ENCODE data around the gene ACTL10.

The ACTL10 gene

DNA sequence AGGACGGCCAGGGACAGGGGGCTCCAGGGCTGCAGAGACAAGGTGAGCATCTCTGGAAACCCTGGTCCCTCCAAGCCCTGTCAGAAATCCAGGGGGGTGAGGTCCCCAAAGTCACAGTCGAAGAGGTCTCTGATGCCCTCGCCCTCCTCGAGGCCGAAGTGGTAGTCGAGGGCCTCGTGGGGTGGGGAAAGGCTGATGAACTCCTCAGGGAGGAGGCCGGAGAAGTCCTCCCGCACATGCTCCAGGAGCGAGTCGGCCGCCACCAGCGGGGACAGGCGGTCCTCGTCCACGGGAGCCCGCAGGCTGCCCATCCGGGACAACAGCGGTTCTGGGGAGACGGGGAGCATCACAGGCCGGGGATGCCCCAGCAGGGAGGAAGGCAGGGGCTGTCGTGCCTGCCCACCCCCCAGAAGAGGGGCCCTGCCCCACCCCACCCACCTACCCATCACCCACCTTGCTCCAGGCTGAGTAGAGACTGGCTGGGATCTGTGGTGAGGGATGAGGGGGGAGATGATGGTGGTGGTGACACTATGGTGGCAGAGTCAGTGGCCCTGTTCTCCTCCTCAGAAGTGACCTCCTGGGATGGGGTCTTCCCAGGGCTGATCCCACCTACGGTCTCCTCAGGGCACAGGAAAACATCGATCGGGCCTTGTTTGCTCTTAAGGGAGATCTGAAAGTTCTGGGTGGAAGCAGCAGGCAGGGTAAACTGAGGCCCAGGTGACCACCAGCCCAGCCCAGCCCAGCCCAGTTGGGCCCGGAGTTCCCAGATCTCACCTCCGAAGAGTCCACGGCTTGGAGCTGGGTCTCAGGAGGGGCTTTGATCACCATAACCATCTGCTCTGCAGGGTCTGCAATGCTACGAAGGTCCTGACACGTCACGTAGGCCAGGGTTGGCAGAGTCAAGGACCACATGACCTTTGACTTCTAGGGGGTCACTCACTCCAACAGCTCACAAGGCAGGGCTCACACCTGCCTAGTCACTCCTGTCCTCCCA lies 10.2 kb downstream of the ACTL10 start:
- no peak for DNase-seq (ENCODE audit: low read depth in 2 of 2)

DNA sequence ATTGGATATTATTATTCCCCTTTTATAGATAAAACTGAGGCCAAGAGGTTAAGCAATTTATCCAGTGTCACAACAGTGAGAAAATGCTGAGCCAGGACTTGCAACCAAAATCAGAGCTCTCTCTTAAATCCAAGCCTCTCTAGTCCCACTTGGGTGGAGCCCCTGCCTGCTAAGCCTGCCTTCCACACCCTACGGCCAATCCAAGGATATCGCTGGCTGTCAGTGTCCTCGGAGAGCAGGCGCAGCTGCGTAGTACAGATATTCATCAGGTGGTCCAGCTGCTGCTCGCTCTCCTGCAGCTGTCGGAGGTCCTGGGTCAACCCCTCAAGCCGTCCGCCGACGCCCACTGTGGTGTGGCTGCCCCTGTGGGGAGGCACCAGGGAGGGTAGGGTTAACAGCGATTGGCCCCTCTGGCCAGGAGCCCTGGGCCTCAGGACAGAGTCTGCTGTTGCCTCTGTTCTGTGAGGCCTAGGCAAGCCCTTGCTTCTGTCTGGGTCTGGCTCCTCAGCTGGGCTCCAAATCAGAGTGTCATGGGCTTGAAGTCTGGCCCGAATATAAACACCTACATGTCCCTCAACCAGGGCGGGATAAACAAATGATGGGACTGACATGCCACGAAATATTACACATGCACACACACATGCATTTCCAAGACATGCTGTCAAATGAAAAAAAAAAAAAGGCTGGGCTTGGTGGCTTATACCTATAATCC lies 11.4 kb downstream of the ACTL10 start:
- DNase-seq (ENCODE audit: low read depth in 2 of 2), result no peak

DNA sequence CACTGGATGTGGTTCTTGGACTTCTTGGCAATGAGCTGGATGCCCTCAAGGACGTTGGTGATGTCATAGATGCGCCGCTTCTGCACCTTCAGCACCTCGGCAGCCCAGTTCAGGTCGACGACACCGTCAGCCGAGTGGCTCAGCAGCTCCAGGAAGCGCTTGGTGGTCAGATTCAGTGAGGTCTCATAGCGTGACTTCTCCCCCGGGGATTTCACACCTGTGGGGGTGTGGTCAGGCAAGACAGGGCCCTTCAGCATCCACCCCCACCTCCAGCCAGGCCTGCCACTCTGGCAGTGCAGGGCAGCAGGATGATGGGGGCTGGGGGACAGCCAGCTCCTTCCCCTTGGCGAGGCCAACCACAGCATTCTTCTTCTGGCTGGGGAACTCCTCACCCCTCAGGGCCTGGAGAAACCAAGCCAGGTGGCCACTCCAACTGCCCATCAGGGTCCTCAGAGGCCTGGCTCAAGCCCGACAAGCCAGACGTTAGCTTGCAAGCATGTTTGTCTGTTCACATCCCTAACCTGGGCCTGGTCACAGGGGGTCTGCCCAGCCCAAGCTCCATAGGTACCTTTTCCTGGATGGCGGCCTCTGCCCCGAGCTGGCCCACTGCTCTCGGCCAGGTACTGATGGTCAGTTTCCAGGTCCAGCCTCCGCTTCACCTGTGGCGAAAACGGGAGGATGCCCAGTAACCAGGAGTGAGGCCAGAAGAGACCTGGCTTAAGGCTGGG lies 13.2 kb downstream of the ACTL10 start:
- no peak for DNase-seq (ENCODE audit: low read depth in 2 of 2)

DNA sequence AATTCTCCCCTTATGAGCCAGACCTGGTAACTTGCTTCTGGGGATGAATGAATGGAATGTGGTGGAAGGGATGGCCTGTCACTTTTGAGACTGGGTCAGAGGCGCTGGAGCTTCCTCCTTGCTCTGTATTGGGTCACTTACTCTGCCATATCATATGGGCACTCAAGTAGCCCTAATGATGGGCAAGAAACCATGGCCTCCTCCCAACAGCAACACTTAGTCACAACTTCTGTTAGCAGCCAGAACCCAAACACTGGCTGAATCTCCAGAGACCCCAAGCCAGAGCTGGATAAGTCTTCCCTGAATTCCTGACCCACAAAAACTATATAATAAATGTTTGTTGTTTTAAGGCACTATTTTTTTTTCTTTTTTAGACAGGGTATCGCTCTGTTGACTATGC lies 13.9 kb downstream of the ACTL10 start:
- DNase-seq (ENCODE audit: low read depth in 2 of 2), result no peak

DNA sequence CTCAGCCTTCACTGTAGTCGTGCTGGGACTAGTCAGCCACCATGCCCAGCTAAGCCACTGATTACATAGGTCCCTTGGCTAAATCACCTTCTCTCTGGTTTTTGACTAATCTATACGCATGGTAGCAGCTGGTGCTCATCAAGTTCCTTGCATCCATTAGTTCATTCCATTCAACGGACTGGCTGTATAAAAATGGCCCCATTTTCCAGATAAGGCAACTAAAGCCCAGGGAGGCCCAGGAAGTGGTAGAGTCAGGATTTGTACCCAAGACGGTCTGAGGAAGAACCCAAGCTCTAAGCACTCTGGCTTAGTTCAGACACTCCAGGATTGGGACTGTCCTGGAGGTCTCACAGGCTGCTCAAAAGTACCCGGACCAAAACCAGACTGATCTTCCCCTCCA lies 14.5 kb downstream of the ACTL10 start:
- no peak for DNase-seq (ENCODE audit: low read depth in 2 of 2)

DNA sequence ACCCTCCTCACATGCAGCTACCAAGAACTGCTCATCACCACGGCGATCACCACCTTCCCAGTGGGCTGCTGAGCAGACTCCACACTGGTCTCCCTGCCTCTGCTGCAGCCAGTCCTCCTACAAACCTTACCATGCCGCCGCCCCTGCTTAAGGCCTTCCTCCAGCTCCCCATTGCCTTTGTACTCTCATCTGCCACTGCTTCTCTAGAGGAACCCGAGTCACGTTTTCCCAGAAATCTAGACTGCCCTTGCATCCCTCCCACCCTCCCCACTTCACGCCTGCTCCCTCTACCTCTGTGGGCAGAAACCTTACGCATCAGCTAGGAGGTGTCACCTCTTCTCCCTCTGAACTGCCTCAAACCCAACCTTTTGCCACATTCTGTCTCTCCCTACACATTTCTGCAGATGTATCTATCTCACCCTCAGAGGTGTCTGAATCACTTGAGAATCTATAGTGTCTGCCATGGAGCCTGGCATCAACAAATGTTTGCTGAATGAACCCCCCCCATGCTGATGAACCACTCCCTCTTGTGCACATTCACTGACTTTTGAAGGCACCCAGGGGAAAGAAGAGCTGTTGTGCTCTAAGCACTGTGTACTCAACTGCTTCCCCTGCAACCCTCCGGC lies 15.1 kb downstream of the ACTL10 start:
- no peak for DNase-seq (ENCODE audit: low read depth in 2 of 2)

DNA sequence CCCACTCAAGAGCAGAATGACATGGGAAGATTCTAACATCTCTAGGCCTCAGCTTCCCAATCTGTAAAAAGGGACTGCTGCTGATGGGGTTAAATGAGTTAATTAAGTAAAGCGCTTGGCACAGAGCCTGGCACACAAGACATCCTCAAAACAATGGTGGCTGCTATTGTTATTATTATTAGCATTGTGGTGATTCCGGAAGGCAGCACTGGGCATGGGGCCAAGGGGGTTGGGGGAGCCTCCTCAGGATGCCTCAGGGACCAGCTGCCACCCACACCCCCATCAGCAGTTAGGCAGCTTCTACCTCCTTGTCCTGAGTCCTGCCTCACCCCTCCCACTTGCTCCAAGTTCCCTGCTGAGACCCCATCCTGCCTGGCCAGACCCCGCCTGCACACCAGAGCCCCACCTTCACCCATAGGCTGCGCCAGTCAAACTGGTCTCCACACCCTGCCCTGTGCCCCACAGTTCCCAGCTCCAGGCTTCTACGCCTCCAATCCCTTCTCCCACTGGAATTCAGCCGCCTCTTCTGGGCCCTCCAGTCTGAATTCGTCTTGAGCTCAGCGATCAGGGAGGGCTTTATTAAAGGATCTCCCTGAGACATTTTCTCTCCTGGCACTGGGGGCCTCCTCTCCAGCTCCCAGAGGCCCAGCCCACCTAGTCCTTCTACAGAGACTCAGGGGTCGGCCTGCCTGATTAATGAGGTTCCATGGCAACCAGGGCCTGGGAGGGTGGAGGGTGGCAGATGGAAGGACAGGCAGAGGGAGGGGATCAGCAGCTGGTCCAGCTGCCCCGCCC lies 18.0 kb downstream of the ACTL10 start:
- no peak for DNase-seq (ENCODE audit: low read depth in 2 of 2)

DNA sequence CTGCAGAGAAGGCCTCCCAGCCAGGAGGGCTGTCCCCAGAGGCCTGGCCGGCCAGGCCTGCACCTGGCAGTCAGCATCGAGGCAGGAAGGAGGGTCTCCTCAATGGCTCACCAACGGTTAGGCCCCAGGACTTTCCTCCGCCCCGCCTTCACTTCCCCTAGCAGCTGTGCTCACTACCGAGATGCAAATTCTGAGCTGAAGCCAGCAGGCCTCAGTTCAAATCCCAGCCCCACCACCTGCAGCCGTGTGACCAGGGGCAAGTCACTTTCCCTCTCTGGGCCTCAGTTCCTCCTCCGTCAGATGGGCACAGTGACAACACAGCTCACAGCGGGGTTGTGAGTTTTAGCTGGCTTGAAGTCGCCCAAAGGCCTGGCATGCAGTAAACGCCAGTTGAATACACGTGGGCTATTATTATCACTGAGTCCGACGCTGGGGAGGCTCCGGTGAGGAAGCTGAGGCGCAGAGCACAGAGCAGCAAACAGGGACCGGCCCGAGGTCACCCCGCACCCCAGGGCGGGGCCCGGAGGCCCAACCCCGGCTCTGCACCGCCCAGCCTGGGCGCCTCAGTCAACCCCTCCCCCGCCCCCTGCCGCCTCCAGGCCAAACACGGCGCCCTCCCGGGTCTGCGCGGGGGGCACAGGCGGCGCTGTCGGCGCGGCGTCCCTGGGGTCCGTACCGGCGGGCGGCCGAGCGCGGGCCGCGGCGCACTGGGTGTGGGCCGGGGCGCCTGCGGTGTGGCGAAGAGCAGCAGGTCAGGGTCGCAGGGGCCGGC lies 18.8 kb downstream of the ACTL10 start:
- DNase-seq (ENCODE audit: low read depth in 2 of 2), result no peak

DNA sequence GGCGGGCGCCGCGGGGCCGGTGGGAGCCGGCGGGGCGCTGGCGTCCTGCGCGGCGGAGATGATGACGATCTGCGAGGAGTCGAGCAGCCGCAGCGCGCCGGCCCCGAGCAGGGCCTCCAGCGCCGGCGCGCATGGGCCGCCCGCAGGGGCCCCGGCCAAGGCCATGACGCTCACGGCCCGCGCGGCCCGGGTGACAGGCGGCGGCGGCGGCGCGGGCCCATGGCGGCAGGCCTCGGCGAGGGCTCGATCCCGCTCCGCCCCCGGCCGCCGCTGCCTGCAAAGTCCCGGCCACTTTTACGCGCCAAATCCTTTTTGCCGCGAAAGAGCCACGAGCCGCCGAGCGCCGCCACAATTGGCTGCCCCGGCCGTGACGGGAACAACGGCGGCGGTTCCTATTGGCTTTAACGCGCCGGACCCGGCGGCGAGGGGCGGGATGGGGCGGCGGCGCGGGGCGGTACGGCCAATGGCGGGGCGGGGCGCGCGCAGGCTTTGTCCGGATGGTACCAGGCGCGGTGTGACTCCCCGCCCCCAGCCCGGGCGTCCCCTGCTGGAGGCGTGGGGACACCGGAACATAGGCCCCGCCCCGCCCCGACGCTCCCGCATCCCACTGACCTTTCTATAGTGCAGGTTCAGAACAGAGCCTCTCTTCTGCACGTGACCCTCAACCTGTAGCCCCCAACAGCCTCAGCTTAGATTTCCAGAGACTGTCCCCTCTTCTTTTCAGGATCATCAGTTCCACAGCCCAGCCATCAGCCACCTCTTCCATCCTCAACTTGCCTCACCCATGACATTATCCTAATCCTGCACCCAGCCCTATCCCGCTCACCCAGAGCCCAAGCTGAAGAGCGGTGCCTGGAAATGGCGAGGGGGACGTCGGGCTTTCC lies 19.6 kb downstream of the ACTL10 start, which contains the start of gene E2F1:
E2F1 (minus strand) TSS at position 286 of the 884 bp plus-strand sequence; CDS start at position 165, 121 bp downstream.
- DNase-seq (ENCODE audit: low read depth in 2 of 2), result peak; percentile 83 to 90

DNA sequence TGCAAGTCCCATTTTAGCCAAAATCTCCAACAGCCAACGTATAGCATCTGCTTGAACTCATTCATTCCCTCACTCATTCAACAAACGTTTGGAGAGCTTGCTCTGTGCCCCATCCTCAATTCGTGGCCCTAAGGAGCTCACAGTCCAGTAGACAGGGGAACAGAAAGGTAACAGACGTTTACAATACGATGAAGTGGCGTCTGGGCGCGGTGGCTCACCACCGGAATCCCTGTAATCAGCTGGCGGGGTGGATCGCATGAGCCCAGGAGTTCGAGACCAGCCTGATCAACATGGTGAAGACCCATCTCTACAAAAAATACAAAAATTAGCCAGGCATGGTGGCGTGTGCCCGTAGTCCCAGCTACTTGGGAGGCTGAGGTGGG lies 20.2 kb downstream of the ACTL10 start:
- DNase-seq (ENCODE audit: low read depth in 2 of 2), result no peak

DNA sequence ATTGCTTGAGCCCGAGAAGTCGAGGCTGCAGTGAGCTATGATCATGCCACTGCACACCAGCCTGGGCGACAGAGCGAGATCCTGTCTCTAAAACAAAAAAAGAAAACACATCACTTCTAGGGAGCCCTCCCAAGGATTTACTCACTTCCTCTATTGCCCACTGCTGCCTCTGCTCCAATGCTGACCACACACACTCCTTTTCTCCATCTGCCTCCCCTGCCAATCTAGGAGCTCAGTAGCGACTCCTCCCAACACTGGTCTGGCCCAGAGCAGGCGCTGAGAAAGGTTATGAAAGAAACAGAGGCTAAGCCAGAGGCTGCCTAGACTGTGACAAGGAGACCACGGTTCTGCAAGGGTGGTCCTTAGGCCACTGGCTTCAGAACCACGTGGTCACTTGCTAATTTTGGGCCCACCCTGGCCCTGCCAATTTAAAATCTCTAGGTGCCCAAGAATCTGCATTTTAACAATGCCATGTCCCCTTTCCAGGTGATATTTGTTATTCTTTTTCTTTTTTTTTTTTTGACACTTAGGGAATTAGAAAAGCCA lies 20.7 kb downstream of the ACTL10 start:
- no peak for DNase-seq (ENCODE audit: low read depth in 2 of 2)

DNA sequence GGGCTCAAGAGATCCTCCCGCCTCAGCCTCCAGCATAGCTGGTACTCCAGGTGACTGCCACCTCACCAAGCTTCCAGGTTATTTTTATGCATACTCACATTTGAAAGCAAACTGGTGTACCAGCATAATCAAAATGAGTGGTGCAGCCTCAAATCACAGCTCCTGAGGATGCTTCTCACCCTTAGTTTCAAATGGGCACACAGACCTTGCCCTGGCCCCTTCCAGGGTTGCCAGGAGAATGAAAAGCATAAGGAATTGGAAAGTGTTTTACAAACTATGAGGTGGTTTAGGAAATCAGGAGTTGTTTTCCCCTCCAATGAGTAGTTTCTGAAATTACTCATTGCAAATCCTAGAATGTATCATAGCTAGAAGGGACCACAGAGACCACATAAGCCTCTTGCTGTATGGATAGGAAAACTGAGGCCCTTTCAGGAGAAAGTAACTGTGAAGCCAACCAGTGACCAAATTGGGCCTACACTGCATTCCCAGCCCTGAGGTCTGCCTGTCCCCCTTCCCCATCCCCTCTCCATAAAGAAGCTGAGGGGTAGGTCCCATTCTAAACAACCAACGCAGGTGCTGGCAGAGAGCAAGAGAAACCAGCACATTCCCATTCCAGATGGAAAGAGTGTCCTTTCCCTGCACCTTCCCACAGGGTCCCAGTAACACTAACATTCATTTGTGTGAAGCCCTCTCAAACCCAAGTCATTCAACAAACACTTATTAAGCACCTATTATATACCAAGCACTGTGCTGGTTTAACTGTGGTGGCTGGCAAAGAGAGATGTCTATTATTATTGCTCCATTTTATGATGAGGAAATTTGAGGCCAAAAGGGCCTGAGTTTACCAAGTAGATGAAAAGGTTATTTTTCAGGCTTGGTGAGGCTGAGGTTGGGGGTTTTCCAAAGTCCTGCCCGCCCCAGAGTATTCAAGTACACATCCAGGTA lies 21.5 kb downstream of the ACTL10 start:
- DNase-seq (ENCODE audit: low read depth in 2 of 2), result no peak

DNA sequence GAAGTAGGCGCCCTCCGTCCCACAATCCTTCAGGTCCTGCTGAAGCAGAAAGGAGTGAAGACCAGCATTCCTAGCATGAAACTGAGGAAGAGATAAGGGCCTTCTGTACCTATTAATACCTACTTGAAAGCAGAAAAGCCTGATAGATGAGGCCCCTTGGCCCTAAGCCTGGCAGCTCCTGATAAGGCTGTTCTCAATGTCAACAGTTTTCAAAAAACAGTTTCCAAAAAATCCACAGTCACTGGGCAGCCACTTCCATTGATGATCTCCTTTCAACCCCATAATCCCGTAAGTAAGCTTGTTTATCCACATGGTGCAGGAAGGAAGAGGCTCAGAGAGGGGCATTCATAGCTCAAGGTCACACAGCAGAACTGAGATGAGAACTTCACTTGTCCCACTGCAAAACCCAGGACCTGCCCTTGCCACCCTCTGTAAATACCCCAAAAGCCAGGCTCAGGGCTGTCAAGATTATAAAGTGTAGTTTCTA lies 22.2 kb downstream of the ACTL10 start:
- no peak for DNase-seq (ENCODE audit: low read depth in 2 of 2)

DNA sequence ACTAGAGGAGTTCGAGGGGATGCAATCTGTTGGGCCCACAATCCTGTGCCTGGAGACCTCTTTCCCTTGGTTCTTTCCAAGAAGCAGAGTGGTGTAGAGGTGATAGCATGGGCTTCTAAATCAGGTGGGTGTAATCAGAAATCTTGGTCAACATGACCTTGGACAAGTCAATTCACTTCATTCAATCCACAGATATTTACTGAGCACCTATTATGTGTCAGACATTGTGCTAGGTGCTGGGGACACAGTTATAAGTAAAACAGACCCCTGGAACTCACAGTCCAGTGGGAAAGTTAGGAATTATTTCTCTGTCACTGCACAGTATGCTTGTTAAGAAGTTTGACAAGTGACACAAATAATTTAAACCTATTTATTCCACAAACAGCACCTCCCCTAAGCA lies 22.8 kb downstream of the ACTL10 start:
- DNase-seq (ENCODE audit: low read depth in 2 of 2), result no peak

DNA sequence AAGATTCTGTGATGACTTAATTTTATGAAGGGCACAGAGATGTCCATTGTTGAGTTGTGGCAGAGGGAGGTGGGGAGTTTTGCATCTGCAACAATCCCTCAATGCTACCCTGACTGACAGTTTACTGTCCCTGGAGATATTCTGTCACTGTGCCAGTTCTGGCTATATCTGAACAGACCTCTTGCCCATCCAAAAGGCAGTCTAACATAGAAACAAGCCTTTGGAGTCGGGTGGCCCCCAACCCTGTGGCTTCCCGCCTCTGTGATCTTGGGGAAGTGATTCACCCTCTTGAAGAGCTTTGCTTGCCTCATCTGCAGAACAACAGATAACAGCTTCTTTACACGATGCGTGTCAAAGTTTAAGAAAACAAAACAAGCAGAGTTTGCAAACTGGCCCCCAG lies 23.2 kb downstream of the ACTL10 start:
- peak in 1 of 2 donors; percentile 33 for DNase-seq (ENCODE audit: low read depth in 2 of 2)

DNA sequence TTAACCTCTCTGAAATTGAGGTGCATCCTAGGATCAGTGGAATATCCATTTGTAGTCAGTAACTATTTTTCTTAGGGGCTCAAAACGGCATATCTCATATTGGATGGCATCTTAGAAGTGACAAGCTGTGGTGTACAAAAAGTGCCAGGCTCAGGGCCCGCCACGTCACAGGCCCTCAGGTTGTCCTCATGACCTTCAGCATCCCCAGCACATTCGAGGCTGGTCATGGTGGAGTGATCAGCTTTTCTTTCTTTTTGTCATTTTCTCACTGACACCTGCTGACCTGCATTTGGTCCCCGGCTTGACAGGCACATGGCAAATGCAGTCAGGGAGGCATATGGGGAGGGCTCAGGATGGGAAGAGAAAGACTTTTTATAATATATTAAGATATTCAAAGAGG lies 26.5 kb downstream of the ACTL10 start:
- DNase-seq (ENCODE audit: low read depth in 2 of 2), result no peak
